ENCODE data around the gene IGFBP5. TPM values are rescaled to one million over a fixed set of nuclear protein-coding genes. Genes with fewer than 3 reads are reported as not detected.

Gene IGFBP5
- total RNA-seq, 1 donor from 2014 or later, result 34.9 TPM

DNA sequence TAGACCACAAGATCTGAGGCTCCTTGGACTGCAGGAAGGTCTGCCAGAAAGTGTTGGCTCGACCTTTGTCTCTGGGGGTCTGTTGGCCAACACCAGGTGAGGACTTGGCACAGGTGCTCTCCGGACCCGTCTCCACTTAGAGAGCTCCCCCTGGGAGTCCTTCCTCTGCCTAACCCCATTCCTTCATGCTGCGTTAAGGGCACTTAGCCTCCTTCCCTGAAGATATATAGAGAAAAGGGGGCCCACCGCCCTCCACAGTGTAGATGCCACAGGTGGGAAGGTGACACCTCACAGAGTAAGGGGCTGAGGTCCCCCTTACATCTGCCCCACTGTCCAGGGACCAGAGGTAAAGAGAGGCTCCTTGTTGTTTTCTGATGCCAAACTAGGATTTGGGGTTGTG is 8.2 kb downstream of the IGFBP5 start:
- ATAC-seq, result no peak

DNA sequence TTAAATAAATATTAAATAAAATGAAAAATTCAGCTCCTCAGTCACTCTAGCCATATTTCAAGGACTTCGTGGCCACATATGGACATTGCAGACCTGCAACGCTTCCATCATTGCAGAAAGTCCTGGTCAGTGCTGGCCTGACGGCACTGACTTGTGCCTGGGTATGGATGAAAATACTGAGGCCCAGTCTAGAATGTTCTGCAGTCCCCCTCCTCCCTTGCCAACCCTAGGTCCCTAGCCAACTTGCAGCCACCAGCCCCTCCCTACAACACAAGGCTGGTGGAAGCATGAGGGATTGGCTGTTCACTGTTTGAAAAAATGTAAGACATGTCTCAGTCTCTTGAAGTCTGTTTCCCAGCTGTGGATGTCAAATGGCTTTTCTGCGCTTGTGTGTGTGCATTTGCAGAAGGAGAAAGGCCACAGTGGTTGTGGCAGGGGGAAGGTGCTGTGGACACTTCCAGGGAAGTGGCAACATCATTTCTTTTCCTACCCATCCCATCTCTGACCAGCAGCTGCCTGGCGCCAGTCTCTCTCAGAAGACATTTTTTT is 9.9 kb downstream of the IGFBP5 start:
- ATAC-seq, result no peak

DNA sequence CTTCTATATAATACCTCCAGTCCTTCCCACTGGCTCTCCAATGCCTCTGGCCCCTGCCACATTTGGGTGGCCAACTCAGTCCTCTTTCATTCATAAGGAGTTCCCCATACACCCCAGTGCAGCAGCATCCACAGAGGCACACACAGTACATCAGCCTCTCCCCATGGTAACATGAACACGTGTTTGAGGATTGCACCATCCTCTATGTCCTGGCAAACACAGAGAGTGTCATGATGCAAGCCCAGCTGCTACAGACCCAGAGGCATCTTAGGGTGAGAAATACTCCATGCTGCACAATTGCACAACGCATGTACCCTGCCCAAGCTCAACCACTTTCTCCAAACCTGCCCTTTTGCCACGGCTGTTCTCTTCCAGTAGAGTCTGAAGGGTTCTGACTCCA is 11.5 kb downstream of the IGFBP5 start:
- peak; percentile 92 for ATAC-seq

DNA sequence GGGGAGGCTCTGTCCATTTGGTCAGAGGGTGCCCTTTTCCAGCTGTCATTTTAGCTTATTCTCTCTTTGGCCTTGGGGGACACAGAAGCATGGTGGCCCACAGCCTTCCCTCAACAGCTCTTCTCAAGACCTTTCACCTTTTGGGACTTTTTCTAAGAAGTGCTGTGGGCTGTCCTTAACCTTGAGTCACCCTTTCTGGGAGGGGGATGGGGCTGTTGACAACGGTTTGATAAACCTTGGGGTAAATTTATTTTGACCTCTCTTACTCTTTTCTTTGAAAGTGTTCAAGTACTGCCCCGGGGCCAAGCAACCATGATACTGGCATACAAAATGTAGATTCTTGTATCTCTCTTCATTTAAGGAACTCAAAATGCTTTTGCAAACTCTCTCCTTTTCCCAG is 13.7 kb downstream of the IGFBP5 start:
- ATAC-seq, result no peak

DNA sequence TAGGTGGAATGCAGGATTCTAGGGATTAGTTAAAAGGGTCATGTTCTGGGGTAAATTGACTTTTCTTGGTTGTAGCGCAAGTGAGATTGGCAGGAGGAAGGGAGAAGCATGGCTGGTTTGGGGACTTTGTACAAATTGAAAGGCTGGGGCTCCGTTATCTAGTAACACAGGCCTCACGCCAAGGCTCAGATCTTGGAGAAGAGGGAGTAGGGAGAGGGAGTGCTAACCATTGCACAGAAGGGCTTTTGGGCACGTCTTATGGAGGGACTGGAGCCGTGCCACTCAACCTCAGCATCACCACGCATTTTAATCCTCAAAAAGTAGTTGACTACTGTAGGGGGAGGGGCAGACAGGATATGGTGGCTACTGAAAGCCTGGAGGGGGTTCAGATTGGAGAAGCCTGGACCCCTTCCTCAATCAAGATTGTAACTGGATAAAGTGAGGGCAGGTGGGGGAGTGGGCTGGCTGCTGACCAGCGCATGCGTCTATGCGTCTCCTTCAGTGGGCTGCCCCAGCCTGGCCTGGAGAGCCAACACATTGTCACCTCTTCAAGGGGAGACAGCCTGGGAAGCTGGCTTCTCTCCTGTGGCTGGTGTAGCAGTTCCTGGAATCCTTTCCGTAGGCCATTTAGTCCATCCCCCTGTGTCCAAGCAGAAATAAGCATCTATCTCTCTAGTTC is 14.3 kb downstream of the IGFBP5 start:
- ATAC-seq, result no peak

DNA sequence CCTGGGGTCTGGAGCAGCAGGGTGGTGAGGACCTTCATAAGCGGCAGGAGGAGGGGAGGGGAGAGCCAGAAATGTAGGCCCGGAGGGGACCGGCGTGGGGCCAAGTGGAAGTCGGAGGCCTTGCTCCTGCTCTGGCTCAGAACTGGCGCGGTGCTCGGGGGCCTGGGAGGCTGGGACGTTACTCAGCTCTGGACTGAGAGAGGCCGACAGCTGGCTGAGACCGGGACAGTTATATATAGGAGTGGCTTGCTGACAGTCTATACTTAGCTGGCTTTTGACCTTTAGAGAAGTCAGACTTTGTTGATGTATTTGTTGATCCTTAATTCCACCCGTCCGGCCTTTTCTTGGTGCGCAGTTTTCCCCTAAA is 15.7 kb downstream of the IGFBP5 start:
- ATAC-seq, result no peak

DNA sequence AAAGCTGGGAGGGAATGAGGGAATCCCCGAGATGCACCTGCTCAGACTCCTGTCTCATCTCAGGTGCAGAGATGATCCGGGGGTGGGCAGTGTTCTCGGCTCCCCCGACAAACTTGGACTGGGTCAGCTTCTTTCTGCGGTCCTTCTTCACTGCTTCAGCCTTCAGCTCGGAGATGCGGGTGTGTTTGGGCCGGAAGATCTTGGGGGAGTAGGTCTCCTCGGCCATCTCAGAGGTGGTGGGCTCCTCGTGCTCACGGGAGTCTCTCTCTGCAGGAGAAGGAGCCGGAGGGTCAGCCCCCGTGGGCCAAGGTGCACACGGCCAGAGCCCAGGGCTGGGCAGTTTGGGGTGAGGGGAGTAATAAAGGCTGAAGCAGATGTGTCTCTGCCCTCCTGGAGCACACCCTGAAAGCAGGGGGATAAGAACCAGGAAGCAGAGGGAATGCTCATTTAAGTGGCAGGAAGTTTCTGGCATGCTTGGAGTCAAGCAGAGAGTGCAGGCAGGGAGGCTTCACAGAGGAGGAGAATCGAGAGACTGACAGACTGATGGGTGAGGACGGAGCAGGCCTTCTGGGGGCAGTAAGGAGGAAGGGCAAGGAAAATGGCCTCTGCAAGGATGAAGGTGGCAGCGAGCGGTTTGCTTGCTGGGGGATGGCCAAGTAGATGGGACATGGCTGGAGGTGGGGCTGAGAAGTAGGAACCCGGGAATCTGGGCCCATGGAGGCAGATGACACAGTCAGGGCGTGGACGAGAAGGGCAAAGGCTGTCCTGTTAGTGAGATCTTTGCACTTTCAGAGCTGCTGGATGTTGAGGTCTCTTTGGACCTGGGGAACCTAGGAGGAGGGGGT is 16.3 kb downstream of the IGFBP5 start:
- ATAC-seq, result no peak

DNA sequence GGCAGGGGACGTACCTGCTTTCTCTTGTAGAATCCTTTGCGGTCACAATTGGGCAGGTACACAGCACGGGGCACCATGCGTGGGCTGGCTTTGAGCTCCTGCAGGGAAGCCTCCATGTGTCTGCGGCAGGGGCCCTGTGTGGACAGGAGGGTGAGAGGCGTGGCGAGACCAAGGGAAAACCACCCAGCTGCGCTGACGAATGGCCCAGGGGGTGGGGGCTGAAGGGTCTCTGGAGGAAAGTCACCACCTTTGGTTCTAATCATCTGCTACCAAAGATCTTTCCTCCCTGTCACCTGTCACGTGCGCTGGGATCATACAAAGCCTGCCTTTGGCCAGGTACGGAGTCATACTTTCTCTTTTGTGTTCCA is 17.3 kb downstream of the IGFBP5 start:
- no peak for ATAC-seq

DNA sequence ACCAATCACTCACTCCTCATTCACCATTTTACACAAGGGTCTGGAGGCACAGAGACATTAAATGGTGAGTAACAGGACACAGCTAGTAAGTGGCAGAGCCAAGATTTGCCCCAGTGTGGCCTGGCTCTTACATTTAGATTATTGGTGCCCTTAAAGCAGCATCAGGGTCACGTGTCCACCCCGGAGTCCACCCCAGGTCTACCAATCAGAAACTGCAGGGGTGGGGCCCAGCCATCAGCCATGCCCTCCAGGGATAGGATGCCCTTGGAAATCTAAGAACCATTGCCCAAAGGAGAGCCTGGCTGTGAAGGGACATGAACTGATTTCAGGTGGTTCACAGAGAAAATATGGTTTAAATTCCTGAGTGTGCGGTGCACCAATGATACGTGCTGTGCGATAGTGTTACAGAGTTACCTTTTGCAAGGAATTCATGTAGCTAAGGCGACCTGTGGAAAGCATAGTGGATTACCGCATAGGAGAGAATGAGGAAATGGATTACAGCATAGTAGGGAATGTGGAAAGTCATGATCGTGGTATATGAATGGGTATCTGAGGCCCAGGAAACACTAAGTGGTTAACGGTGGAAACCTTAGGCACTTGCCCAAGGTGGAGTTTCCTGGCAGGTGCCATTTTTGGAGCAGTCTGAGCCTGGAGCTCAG is 17.8 kb downstream of the IGFBP5 start:
- ATAC-seq, result no peak

DNA sequence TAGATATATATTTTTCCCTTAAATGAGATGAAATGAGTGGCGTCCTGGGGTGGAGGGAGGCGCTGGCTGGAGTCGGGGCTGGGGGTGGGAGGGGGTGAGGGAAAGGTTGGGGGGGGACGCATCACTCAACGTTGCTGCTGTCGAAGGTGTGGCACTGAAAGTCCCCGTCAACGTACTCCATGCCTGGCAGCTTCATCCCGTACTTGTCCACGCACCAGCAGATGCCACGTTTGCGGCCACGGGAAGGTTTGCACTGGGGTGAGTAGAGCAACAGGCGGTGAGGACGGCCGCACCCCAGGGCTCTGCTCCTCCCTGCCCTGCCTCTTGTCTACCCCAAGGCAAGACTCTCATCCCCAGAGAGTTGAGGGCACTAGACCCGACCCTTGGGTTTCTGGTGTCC is 18.7 kb downstream of the IGFBP5 start:
- no peak for ATAC-seq

DNA sequence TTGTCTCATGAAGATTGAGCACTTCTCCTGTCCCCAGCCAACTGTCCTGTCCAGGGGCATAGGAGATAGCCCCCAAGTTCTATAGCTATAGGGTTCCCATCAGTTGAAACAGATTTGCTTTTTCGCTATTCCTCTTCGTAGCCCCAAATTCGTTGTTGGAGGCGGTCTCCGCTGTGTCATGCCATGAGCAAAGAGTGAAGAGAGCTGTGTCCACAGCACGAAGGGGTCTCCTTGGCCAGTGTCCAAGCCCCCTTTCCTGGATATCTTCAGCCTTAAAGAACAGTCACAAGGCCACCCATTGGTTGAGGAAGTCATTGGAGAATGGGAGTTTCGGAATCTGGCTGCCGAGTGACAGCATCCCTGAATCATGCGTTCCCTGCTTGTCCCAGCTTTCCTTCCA is 21.0 kb downstream of the IGFBP5 start:
- no peak for ATAC-seq

DNA sequence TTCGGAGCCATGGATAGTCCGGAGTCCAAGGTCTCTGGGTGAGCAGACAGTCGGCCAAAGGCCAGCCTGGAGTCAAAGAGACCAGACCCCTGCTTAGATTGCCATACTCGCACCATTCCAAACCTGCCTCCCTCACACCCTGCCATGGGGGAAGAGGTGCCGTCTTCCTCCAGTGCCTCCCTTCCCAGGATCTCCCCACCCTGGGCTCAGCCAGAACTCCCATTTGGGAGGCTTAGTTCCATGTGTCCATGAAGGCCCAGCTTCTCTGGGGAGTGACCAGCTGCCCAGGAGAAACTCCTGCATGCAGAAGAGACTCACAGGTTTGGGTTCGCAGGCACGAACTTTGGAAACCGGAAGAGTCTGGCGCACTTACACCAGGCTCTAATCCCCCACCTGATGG is 21.7 kb downstream of the IGFBP5 start:
- ATAC-seq, result no peak

DNA sequence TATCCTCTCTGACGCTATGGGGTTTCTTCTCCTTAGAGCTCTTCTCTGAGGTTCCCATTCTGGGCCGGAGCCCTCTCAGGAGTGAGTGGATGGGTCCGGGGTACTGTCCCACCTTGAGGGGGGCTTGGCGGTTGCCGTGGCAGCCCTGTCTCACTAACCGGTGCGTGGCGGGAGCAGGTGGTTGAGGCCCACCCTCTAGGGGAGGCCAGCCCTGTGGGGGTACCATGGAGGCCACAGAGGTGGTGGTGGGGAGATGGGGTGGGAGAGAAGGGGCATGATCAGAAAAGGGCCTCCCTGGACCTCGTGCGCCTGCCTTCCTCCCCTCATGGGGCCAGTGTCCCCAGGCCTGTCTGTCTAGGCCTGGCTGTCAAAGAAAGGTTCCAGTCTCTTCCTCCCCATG is 22.3 kb downstream of the IGFBP5 start:
- no peak for ATAC-seq

DNA sequence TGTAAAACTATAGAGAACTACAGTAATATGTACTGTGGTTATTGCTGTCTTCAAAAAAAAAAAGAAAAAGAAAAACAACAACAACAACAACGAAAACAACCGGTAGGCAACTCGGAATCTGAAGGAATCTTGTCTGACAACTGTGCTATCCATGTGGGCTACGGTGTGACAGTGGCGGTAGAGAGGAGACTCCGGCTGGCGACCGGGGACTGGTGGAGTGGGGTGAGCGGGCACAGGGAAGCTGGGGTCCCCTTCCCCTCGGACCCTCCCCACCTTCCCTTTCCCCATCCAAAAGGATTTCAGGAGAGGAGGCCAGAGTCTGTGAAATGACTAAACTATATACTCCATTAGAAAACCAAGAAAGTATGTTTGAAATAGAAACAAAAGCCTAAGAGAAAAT is 22.9 kb downstream of the IGFBP5 start:
- no peak for ATAC-seq

DNA sequence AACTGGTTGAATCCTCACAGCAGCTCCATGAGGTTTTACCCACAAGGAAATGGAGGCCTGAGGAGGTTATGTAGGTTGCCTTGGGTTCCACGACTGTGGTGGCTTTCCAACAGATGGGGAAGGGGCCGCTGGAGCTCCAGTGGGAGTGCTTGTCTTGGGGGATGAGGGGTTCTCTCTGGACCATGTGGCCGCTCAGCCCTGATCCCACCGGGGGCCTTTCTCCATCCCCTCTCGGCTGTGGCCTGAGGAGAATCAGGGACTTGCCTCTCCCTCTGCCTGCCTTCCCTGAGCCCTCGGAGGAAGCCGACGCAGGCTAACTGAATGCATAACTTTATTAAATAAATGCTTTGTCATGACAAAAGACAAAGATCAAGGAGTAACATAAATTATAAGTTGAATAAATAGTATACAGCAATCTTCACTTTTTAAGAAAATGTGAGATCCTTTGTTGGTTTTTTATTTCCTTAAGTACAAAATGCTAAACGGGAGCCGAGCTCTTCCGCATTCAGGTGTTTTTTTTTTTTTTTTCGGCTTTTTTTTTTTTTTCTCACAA is 23.5 kb downstream of the IGFBP5 start:
- no peak for ATAC-seq

DNA sequence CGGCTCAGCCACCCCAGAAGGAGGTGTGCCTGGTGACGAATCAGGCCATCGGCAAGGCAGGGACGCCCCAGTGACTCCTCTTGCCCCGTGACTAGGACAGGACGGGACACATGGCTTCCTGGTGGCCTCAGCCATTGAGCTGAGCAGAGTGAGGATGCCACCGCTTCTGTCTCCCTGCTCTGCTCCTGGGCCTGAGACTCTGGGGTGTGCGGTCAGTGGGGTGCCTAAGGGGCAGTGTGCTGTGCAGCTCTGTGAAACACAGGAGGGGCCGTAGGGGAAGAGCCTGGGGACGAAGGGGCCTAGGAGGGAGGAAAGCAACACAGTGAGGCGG is 24.3 kb downstream of the IGFBP5 start:
- ATAC-seq, result peak; percentile 15

DNA sequence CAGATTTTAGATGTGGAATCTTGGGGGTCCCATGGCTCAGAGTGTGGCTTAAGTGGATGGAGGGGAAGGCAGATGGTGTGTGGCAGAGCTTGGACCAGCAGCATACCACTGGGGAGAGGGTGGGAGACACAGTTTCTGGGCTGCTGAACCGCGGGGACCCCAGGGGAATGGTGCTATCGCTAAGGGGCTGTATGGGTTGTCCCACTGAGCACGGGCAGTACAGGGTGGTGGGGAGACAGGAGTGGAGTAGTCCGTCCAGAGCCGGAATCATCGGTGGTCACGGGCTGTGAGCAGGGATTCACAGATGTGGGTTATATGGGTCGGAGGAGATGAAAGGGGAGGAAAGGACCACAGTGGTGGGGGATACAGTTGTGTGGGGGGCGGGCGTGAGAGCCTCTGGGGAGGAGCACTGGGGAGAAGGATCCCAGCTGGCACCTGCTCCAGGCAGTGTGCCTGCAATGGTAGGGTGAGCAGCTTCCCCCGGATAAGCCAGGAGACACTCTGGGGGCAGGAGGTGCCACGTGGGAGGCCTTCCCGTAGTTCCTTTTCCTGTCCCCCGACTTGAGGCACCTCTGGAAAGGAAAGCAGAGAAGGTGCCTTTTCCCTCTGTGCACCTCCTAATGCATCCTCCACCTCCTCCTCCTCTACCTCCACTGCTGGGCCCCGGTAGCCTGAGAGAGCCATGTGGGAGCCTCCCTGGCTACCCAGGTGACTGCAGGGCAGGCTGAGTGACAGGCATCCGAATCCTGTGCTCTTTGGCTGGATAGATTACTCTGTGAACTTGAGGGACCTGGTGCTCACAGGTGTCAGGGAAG is 24.9 kb downstream of the IGFBP5 start:
- no peak for ATAC-seq

DNA sequence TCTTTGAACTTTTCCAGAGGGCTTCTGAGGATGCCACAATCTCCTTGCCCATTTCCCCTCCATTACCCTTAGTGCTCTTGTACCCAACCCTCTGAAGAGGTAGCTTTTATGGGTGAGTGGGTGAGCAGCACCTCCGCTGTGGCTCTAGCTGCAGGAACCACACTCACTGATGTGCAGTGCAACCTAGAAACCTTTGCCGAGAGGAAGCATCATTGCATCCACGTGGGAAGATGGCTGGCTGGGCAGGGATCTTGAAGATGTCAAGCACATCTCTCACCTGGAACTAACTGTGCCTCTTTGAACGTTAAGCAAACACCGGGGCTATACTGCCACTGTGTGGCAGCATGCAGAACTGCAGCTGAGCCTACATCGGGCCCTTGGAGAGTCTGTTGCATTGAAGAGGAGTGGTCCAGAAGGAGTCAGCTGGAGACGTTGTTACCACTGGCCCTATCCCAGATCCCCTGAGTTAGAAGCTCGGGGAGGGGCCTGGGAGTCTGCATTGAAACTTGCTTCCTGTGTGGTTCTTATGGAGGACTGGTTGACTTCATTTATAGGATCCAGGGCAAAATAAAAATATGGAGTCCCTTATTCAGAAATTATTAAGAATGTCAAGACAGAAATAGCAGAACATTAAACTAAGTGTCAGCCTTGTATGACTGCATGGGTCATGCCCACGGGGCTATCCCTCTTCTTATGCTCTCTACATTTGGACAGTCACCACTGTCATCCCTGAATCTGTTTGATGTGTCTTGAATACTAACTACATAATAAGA is 28.7 kb downstream of the IGFBP5 start:
- ATAC-seq, result peak; percentile 82

DNA sequence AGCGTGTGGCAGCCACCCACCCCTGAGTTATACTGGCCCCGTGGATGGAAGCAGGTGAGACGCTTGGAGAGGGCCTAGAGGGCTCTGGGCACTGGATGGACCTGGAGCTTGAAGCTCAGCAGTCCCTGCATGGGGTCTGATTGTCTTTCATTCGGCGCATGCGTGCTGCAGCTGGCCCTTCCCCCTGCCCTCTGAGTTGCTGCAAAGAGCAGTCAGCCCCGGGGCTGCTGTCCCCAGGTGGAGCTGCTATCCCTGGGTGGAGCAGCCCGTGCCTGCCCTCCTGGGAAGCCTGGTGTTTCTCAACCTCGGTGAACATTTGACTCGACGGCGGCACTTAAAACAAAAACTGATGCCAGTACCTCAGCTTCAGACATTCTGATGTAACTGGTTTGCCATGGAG is 29.6 kb downstream of the IGFBP5 start:
- peak; percentile 61 for ATAC-seq

DNA sequence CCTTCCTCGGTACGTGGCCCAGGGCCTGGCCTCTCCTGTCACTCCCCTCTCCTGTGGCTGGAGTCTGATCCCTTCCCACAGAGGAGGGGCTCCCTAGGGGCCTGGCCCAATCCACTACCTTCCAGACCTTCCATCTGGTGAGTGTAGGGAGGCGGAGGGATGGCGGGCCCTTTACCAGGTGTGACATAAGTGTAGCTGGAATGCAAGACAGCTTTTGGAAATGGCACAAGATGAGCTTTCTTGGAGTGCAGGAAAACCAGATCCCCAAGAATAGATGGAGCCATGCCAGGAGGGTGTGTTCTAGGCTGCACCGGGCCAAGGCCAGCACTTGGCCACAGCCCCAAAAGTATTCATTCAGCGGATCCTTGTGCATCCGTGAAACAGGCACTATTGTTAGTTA is 30.1 kb downstream of the IGFBP5 start:
- ATAC-seq, result peak; percentile 87

DNA sequence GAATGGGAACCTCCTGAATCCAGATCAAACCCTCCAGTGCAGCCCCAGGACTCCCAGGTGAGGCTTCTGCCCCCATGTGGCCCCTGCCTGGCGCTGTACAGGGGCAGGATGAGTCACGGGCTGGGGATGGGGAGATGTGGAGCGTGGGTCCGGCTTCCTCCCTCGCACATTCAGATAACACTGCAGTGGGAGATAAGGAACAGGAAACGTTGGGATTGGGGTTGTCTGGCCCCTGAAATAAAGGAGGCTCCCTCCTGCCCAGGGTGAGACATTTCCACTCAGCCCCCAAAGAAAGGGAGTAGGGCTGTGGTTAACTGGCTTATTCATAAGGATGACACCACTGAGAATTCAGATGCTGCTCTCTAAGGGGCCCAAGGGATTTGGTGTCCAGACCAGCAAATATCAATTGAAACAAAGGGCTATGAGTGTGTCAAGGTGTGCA is 30.7 kb downstream of the IGFBP5 start:
- no peak for ATAC-seq

DNA sequence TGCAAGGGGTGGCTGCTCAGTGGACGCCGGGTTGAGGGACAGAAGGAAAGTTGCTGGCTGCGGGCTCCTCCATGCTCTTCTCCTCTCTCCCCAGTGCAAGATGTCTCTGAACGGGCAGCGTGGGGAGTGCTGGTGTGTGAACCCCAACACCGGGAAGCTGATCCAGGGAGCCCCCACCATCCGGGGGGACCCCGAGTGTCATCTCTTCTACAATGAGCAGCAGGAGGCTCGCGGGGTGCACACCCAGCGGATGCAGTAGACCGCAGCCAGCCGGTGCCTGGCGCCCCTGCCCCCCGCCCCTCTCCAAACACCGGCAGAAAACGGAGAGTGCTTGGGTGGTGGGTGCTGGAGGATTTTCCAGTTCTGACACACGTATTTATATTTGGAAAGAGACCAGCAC is 31.5 kb downstream of the IGFBP5 start:
- ATAC-seq, result no peak

Data from esophagus mucosa (tissue), 1 donor.